Kidney epithelial cell (primary cell): ENCODE data around the gene KCTD4. TPM values are rescaled to one million over a fixed set of nuclear protein-coding genes. Genes with fewer than 3 reads are reported as not detected.
"Not testable (repeated sequence)": the region's sequence is repeated elsewhere in the genome, so short reads cannot be mapped to it uniquely, and the experiment has no call there.

Experiments used
- DNase-seq: peaks from one replicate; pipeline ENCODE4 v3.0.0-alpha.2; 2010; ENCODE audit warnings: low read depth
- H3K27me3 ChIP-seq: 2 replicates; pipeline ENCODE4 v1.6.0; 2011; ENCODE audit warnings: low read length; ENCODE audit not compliant: control insufficient read depth, insufficient read depth
- H3K36me3 ChIP-seq: 2 replicates; pipeline ENCODE4 v1.5.1; 2011; ENCODE audit warnings: low read length; ENCODE audit not compliant: control insufficient read depth, insufficient read depth
- H3K4me3 ChIP-seq: 2 replicates; pipeline ENCODE4 v1.5.1; 2011; ENCODE audit warnings: low read depth, mild to moderate bottlenecking, control low read depth, low read length
- total RNA-seq: library from RNA; depleted of rRNA; stranded (reverse); fragments of >200 nt; gene quantifications from 2 replicates; pipeline ENCODE4 v1.2.3, GENCODE V29; 2015
- TF ChIP-seq, protein P1 (sequence below): IDR thresholded peaks from 2 replicates; pipeline ENCODE4 v1.5.1; 2011; ENCODE audit warnings: mild to moderate bottlenecking, moderate library complexity, low read length, control low read depth, inconsistent platforms; ENCODE audit not compliant: insufficient read depth, poor library complexity, severe bottlenecking

KCTD4 gene
- not detected in 2 replicates for total RNA-seq

- DNase-seq, result no peak
- TF ChIP-seq, protein P1, sequence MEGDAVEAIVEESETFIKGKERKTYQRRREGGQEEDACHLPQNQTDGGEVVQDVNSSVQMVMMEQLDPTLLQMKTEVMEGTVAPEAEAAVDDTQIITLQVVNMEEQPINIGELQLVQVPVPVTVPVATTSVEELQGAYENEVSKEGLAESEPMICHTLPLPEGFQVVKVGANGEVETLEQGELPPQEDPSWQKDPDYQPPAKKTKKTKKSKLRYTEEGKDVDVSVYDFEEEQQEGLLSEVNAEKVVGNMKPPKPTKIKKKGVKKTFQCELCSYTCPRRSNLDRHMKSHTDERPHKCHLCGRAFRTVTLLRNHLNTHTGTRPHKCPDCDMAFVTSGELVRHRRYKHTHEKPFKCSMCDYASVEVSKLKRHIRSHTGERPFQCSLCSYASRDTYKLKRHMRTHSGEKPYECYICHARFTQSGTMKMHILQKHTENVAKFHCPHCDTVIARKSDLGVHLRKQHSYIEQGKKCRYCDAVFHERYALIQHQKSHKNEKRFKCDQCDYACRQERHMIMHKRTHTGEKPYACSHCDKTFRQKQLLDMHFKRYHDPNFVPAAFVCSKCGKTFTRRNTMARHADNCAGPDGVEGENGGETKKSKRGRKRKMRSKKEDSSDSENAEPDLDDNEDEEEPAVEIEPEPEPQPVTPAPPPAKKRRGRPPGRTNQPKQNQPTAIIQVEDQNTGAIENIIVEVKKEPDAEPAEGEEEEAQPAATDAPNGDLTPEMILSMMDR, result no peak
- Histone ChIP-seq H3K36me3 (no peaks in the 10 kb centered on the region), H3K27me3 (no peaks in the 10 kb centered on the region), H3K4me3 (no peak within 1 kb of the TSS)
Measured at GRCh38 chr13:45200701-45201232, at the start of gene KCTD4. Gene KCTD4, minus strand, starts transcription at chr13:45201045. Its CDS starts 6,478 bp downstream, at chr13:45194567.

- Histone ChIP-seq H3K27me3 (no peaks in the 10 kb centered on the region), H3K4me3 (no peak overlapping the region), H3K36me3 (no peaks in the 10 kb centered on the region)
- TF ChIP-seq, protein P1, result no peak
- DNase-seq, result no peak
Measured at GRCh38 chr13:45249662-45250061, 48.8 kb upstream of the KCTD4 start.

DNA sequence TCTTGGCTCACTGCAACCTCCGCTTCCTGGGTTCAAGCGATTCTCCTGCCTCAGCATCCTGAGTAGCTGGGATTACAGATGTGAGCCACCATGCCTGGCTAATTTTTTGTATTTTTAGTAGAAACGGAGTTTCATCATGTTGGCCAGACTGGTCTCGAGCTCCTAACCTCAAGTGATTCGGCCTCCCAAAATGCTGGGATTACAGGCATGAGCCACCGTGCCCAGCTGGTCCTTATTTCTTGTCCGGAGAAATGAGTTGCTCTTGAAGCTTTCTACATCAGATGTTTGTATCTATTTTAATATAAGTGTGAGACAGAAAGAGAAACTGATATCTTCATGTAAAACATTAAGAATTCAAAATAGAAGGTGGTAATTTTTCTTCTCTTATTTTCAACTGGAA is 43.9 kb upstream of the KCTD4 start:
- H3K36me3 ChIP-seq, H3K27me3 ChIP-seq, DNase-seq, H3K4me3 ChIP-seq: not testable (repeated sequence)

DNA sequence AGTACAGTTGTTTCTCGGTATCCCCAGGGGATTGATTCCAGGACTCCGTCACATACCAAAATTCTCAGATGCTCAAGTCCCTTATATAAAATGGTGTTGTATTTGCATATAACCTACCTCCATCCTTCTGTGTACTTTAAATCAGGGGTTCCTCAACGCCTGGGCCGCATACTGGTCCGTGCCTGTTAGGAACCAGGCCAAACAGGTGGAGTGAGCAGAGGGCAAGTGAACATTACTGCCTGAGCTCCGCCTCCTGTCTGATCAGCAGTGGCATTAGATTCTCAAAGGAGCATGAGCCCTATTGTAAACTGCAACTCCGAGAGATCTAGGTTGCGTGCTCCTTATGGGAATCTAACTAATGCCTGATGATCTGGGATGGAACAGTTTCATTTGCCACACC is 42.2 kb upstream of the KCTD4 start:
- TF ChIP-seq, protein P1, result no peak
- no peak for DNase-seq
- no peaks in the 10 kb centered on the region for H3K36me3 ChIP-seq
- H3K27me3 ChIP-seq, result no peaks in the 10 kb centered on the region
- H3K4me3 ChIP-seq, result no peak overlapping the region

- Histone ChIP-seq H3K4me3 (no peak overlapping the region), H3K36me3 (no peaks in the 10 kb centered on the region)
- TF ChIP-seq, protein P1, result no peak
Measured at GRCh38 chr13:45242524-45242923, 41.7 kb upstream of the KCTD4 start.

DNA sequence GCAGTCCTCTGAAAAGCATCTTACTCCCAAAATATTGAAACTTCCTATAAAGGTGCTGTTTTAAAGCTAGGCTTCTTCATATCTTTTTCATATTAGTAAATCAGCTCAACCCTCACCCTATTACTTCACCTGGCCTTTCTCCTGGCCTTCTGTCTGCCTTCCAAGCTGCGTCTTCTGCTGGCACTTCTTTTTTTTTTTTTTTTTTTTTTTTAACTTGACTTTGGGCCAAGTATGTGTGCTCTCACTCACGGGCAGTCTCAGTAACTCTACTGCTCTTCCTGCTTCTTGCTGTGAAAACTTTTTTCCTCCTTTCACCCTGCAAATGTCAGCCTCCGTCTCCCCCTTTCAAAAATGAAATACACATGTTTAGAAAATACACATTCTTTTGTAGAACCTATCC is 41.2 kb upstream of the KCTD4 start:
- no peak for DNase-seq
- TF ChIP-seq, protein P1, result no peak

More at GRCh38 chr13:45242524-45242923, 41.7 kb upstream of the KCTD4 start:
- no peaks in the 10 kb centered on the region for H3K27me3 ChIP-seq
- DNase-seq, result no peak

More for the DNA sequence above, 41.2 kb upstream of the KCTD4 start:
- Histone ChIP-seq H3K27me3 (no peaks in the 10 kb centered on the region), H3K36me3 (no peaks in the 10 kb centered on the region), H3K4me3 (no peak overlapping the region)
